HCT116 (cell line): Measurements from ENCODE around the gene MTF2. TPM values are rescaled to one million over a fixed set of nuclear protein-coding genes. Genes with fewer than 3 reads are reported as not detected.

Source experiments
- ATAC-seq: fragments of 200-7000 bp; cut with Tn5 transposase; 2 replicates; pipeline ENCODE4 v1.9.1; 2020; ENCODE audit warnings: mild to moderate bottlenecking, moderate library complexity
- BruUV-seq: library from RNA; stranded (reverse); fragments of 400-500 nt; replicated peaks from 2 replicates; lab custom pipeline; 2021; lab: Mats Ljungman, UMichigan
- CTCF ChIA-PET: fragments of 300-600 bp; sonication (Branson Sonifier 250); formaldehyde crosslinking; loops from one replicate; lab custom pipeline; 2021; ENCODE audit warnings: antibody characterized with exemption; lab: Charles Lee
- POLR2A ChIA-PET: fragments of 300-600, 350-600 bp; sonication (Branson Sonifier 250); formaldehyde crosslinking; loops from one replicate; lab custom pipeline; 2021; ENCODE audit warnings: antibody characterized with exemption; lab: Charles Lee
- RAD21 ChIA-PET, 2 experiments: fragments of 300-600 bp; sonication (Branson Sonifier 250); formaldehyde crosslinking; loops; one replicate each; lab custom pipeline; 2023; ENCODE audit warnings: low total read pairs in 2 of 2; ENCODE audit not compliant: uncharacterized antibody in 2 of 2, unreplicated experiment in 2 of 2, low non-redundant PET in 1 of 2; lab: Charles Lee
- DNase-seq: peaks from one replicate; pipeline ENCODE4 v3.0.0-alpha.2; 2010; ENCODE audit warnings: low read depth, low spot score
- H2AFZ ChIP-seq: fragments of 200-600 bp; shearing (Covaris generic), sonication (generic); 2 replicates; pipeline ENCODE4 v1.6.1; 2017; ENCODE audit warnings: low read depth, mixed run types, mixed read lengths, antibody characterized with exemption, low read length; ENCODE audit not compliant: poor library complexity, severe bottlenecking
- H3K27ac ChIP-seq: 2 replicates; pipeline ENCODE4 v1.5.1; 2012; ENCODE audit warnings: low read depth, low read length
- H3K27me3 ChIP-seq: fragments of 200-600 bp; sonication (generic); 2 replicates; pipeline ENCODE4 v1.6.1; 2016; ENCODE audit warnings: mixed run types, low read length, mixed read lengths; ENCODE audit not compliant: insufficient read depth
- H3K36me3 ChIP-seq, 2 experiments: fragments of 200-500 bp in 1 of 2; fragments of 200-600 bp in 1 of 2; sonication (Bioruptor generic) in 1 of 2; sonication (generic) in 1 of 2; 2 replicates each; pipeline versions ENCODE4 v1.5.1 to v1.6.1; 2014 to 2016; ENCODE audit warnings: low read length in 2 of 2, inconsistent platforms in 1 of 2, mixed read lengths in 1 of 2, mixed run types in 1 of 2; ENCODE audit not compliant: insufficient read depth in 2 of 2, control insufficient read depth in 1 of 2
- H3K4me1 ChIP-seq, 2 experiments: fragments of 200-600 bp in 1 of 2; sonication (generic) in 1 of 2; 2 replicates each; pipeline versions ENCODE4 v1.5.1 to v1.6.1; 2012 to 2017; ENCODE audit warnings: low read length in 2 of 2, inconsistent platforms in 1 of 2, mild to moderate bottlenecking in 1 of 2, mixed read lengths in 1 of 2, mixed run types in 1 of 2, moderate library complexity in 1 of 2; ENCODE audit not compliant: insufficient read depth in 2 of 2, control insufficient read depth in 1 of 2
- H3K4me2 ChIP-seq: fragments of 200-600 bp; sonication (generic); 2 replicates; pipeline ENCODE4 v1.6.1; 2017; ENCODE audit warnings: mixed run types, low read length, mixed read lengths
- H3K4me3 ChIP-seq, 2 experiments: fragments of 200-600 bp in 1 of 2; sonication (generic) in 1 of 2; replicated peaks in 1 of 2; 2 replicates each; pipeline ENCODE4 v1.5.1; 2011 to 2016; ENCODE audit warnings: low read length in 2 of 2, control low read depth in 1 of 2, low read depth in 1 of 2, mild to moderate bottlenecking in 1 of 2, mixed read lengths in 1 of 2, mixed run types in 1 of 2
- H3K79me2 ChIP-seq: fragments of 200-600 bp; sonication (generic); 2 replicates; pipeline ENCODE4 v1.6.1; 2017; ENCODE audit warnings: mild to moderate bottlenecking, mixed run types, low read length, moderate library complexity, mixed read lengths; ENCODE audit not compliant: insufficient read depth
- H3K9ac ChIP-seq: fragments of 200-600 bp; sonication (generic); 2 replicates; pipeline ENCODE4 v1.6.1; 2016; ENCODE audit warnings: low read length, mixed read lengths
- H3K9me2 ChIP-seq: fragments of 200-600 bp; sonication (generic), shearing (Covaris generic); 2 replicates; pipeline ENCODE4 v1.6.1; 2017; ENCODE audit warnings: mixed run types, mild to moderate bottlenecking, moderate library complexity; ENCODE audit not compliant: insufficient read depth
- H3K9me3 ChIP-seq, 2 experiments: fragments of 200-500 bp in 1 of 2; fragments of 200-600 bp in 1 of 2; sonication (Bioruptor generic) in 1 of 2; sonication (generic) in 1 of 2; 2 replicates each; pipeline ENCODE4 v1.6.1; 2014 to 2017; ENCODE audit warnings: low read length in 2 of 2, mixed read lengths in 2 of 2, inconsistent platforms in 1 of 2, low read depth in 1 of 2, mild to moderate bottlenecking in 1 of 2, mixed run types in 1 of 2, moderate library complexity in 1 of 2; ENCODE audit not compliant: control insufficient read depth in 1 of 2, insufficient read depth in 1 of 2
- H4K20me1 ChIP-seq: fragments of 200-600 bp; sonication (generic), shearing (Covaris generic); 2 replicates; pipeline ENCODE4 v1.6.1; 2017; ENCODE audit warnings: mixed run types, mild to moderate bottlenecking, moderate library complexity; ENCODE audit not compliant: insufficient read depth
- CBX3 ChIP-seq: IDR thresholded peaks from 2 replicates; pipeline ENCODE4 v1.6.1; 2012; ENCODE audit warnings: low read depth
- CEBPB ChIP-seq: IDR thresholded peaks from 2 replicates; pipeline ENCODE4 v1.6.1; 2012; ENCODE audit warnings: low read depth
- ELF1 ChIP-seq: IDR thresholded peaks from 2 replicates; pipeline ENCODE4 v1.6.1; 2012; ENCODE audit warnings: low read depth, borderline replicate concordance
- EZH2 ChIP-seq: fragments of 200-600 bp; sonication (generic); IDR thresholded peaks from 2 replicates; pipeline ENCODE4 v1.6.1; 2017; ENCODE audit warnings: antibody characterized with exemption, mixed run types
- EZH2phosphoT487 ChIP-seq: fragments of 200-600 bp; IDR thresholded peaks from 2 replicates; pipeline ENCODE4 v1.6.1; 2018; ENCODE audit warnings: antibody characterized with exemption, borderline replicate concordance
- FOSL1 ChIP-seq: IDR thresholded peaks from 2 replicates; pipeline ENCODE4 v1.6.1; 2012; ENCODE audit warnings: low read depth
- JUND ChIP-seq: IDR thresholded peaks from 2 replicates; pipeline ENCODE4 v1.6.1; 2012
- MAX ChIP-seq: IDR thresholded peaks from 2 replicates; pipeline ENCODE4 v1.6.1; 2012
- POLR2A ChIP-seq: IDR thresholded peaks from 2 replicates; pipeline ENCODE4 v1.7.0; 2011; ENCODE audit warnings: borderline replicate concordance; ENCODE audit not compliant: insufficient read depth, insufficient read length; ENCODE audit errors: extremely low read depth
- POLR2AphosphoS5 ChIP-seq: IDR thresholded peaks from 2 replicates; pipeline ENCODE4 v1.6.1; 2011; ENCODE audit warnings: mild to moderate bottlenecking, low read depth, low read length, moderate library complexity
- RAD21 ChIP-seq: IDR thresholded peaks from 2 replicates; pipeline ENCODE4 v1.6.1; 2012; ENCODE audit warnings: low read depth, mild to moderate bottlenecking
- SIN3A ChIP-seq: IDR thresholded peaks from 2 replicates; pipeline ENCODE4 v1.6.1; 2012; ENCODE audit warnings: low read depth
- SRF ChIP-seq: IDR thresholded peaks from 2 replicates; pipeline ENCODE4 v1.6.1; 2012; ENCODE audit warnings: low read depth
- TCF7L2 ChIP-seq: IDR thresholded peaks from 2 replicates; pipeline ENCODE4 v1.7.0; 2011; ENCODE audit warnings: borderline replicate concordance, inconsistent platforms; ENCODE audit not compliant: insufficient read depth, insufficient read length; ENCODE audit errors: extremely low read depth
- YY1 ChIP-seq: IDR thresholded peaks from 2 replicates; pipeline ENCODE4 v1.6.1; 2011; ENCODE audit warnings: low read length, low read depth, moderate library complexity, mild to moderate bottlenecking; ENCODE audit not compliant: insufficient replicate concordance; ENCODE audit errors: extremely low read depth
- ZFX ChIP-seq: fragments of 450-650 bp; IDR thresholded peaks from 2 replicates; pipeline ENCODE4 v1.6.1; 2017
- ZNF274 ChIP-seq: fragments of 200-500 bp; sonication (Bioruptor generic); IDR thresholded peaks from 2 replicates; pipeline ENCODE4 v1.6.1; 2014; ENCODE audit warnings: mild to moderate bottlenecking, low read depth, low read length, inconsistent platforms
- intact Hi-C: fragments of 100-400 bp; cut with micrococcal nuclease; formaldehyde crosslinking; loops from 2 replicates; pipeline ENCODE4 v1.10.0; 2022
- total RNA-seq: library from RNA; stranded (reverse); gene quantifications from one replicate; pipeline ENCODE4 v1.2.1, GENCODE V29; 2021; ENCODE audit not compliant: unreplicated experiment
- TF ChIP-seq, protein P1 (sequence below): IDR thresholded peaks from 2 replicates; pipeline ENCODE4 v1.6.1; 2011; ENCODE audit warnings: mild to moderate bottlenecking, low read length, moderate library complexity; ENCODE audit not compliant: insufficient replicate concordance; ENCODE audit errors: extremely low read depth
- TF ChIP-seq, protein P2 (sequence below): IDR thresholded peaks from 2 replicates; pipeline ENCODE4 v1.6.1; 2012
- TF ChIP-seq, protein P3 (sequence below), 3 experiments: fragments of 200-600 bp in 1 of 3; sonication (generic) in 1 of 3; IDR thresholded peaks in 2 of 3; conservative IDR thresholded peaks in 1 of 3; 2 replicates each; pipeline ENCODE4 v1.5.1; 2012 to 2017; ENCODE audit warnings: low read depth in 2 of 3, low read length in 2 of 3, antibody characterized with exemption in 1 of 3, borderline replicate concordance in 1 of 3, control low read depth in 1 of 3, mild to moderate bottlenecking in 1 of 3, mixed read lengths in 1 of 3, mixed run types in 1 of 3, moderate library complexity in 1 of 3; ENCODE audit not compliant: insufficient read depth in 1 of 3

The MTF2 gene
- total RNA-seq, 1 experiment from 2014 or later, result 45.5 TPM

DNA sequence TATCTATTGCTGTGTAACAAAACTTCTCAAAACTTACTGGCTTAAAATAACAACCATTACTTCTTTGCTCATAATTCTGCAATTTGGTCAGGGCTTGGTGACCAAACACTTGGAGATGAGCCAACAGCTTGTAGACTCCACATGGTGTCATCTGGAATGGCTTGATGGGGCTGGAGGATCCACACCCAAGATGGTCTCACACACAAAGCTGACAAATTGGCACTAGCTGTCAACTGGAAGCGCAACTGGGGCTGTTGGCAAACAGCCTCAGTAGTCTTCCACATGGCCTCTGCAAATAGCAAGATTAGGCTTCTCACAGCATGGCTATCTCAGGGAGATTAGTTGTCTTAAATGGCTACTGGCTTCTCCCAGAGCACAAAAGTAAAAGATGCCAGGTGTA is 27.1 kb upstream of the MTF2 start:
- H3K4me2 ChIP-seq, result no peak overlapping the region
- RAD21 ChIA-PET, result no interaction called here

More for the DNA sequence above, 27.1 kb upstream of the MTF2 start:
- Histone ChIP-seq H3K36me3 (no peaks in the 10 kb centered on the region), H3K4me1 (peaks cover 0 to 10% of the 10 kb centered on the region in 2 experiments; a peak in 2 of 4 replicates), H3K9ac (no peak overlapping the region), H3K4me3 (no peak overlapping the region), H3K9me3 (no peaks in the 10 kb centered on the region), H3K27me3 (0 out of 2 replicates have a peak, but pooled peaks cover 3% of the 10 kb centered on the region), H3K79me2 (no peaks in the 10 kb centered on the region)
- BruUV-seq, result no TSS peak
- POLR2A ChIA-PET, result no interaction called here
- ATAC-seq (no peak), DNase-seq (no peak)
- CTCF ChIA-PET, result no interaction called here
- TF ChIP-seq MAX, result no peak
- no peak for TF ChIP-seq JUND
- TF ChIP-seq, protein P1, sequence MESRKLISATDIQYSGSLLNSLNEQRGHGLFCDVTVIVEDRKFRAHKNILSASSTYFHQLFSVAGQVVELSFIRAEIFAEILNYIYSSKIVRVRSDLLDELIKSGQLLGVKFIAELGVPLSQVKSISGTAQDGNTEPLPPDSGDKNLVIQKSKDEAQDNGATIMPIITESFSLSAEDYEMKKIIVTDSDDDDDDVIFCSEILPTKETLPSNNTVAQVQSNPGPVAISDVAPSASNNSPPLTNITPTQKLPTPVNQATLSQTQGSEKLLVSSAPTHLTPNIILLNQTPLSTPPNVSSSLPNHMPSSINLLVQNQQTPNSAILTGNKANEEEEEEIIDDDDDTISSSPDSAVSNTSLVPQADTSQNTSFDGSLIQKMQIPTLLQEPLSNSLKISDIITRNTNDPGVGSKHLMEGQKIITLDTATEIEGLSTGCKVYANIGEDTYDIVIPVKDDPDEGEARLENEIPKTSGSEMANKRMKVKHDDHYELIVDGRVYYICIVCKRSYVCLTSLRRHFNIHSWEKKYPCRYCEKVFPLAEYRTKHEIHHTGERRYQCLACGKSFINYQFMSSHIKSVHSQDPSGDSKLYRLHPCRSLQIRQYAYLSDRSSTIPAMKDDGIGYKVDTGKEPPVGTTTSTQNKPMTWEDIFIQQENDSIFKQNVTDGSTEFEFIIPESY, result no peak
- TF ChIP-seq ZFX, result no peak
- no peak for TF ChIP-seq SRF
- TF ChIP-seq FOSL1, result no peak
- no peak for TF ChIP-seq EZH2phosphoT487
- TF ChIP-seq, protein P2, sequence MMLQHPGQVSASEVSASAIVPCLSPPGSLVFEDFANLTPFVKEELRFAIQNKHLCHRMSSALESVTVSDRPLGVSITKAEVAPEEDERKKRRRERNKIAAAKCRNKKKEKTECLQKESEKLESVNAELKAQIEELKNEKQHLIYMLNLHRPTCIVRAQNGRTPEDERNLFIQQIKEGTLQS, result no peak
- TF ChIP-seq, protein P3, sequence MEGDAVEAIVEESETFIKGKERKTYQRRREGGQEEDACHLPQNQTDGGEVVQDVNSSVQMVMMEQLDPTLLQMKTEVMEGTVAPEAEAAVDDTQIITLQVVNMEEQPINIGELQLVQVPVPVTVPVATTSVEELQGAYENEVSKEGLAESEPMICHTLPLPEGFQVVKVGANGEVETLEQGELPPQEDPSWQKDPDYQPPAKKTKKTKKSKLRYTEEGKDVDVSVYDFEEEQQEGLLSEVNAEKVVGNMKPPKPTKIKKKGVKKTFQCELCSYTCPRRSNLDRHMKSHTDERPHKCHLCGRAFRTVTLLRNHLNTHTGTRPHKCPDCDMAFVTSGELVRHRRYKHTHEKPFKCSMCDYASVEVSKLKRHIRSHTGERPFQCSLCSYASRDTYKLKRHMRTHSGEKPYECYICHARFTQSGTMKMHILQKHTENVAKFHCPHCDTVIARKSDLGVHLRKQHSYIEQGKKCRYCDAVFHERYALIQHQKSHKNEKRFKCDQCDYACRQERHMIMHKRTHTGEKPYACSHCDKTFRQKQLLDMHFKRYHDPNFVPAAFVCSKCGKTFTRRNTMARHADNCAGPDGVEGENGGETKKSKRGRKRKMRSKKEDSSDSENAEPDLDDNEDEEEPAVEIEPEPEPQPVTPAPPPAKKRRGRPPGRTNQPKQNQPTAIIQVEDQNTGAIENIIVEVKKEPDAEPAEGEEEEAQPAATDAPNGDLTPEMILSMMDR (IDR thresholded peaks at IDR 0.05 in 2 of 3, conservative IDR thresholded peaks at IDR 0.05 in 1 of 3; ENCODE audit: borderline replicate concordance in 1 of 3, insufficient read depth in 1 of 3, low read depth in 2 of 3, low read length in 2 of 3), result no peak
- TF ChIP-seq EZH2, result no peak
- no peak for TF ChIP-seq POLR2AphosphoS5
- TF ChIP-seq CBX3, result no peak
- no peak for TF ChIP-seq ELF1
- TF ChIP-seq ZNF274, result no peak
- TF ChIP-seq TCF7L2, result no peak
- no peak for TF ChIP-seq YY1
- no peak for TF ChIP-seq RAD21
- TF ChIP-seq POLR2A, result no peak
- no peak for TF ChIP-seq CEBPB
- TF ChIP-seq SIN3A, result no peak
- TF ChIP-seq, all 23 proteins: peak for 0
- Histone ChIP-seq H2AFZ (no peak overlapping the region), H4K20me1 (no peaks in the 10 kb centered on the region), H3K27ac (no peak overlapping the region), H3K9me2 (no peaks in the 10 kb centered on the region)
- intact Hi-C loops, result no loop called here
